DND-41 (cell line): ENCODE data around the gene SLC12A8.

Experiments
- CTCF ChIP-seq: IDR thresholded peaks from 2 replicates; pipeline ENCODE4 v1.5.1; 2012; ENCODE audit warnings: borderline replicate concordance, low read length, moderate library complexity, mild to moderate bottlenecking; ENCODE audit not compliant: poor library complexity, severe bottlenecking; ENCODE audit errors: extremely low read depth
- EZH2 ChIP-seq: IDR thresholded peaks from 3 replicates; pipeline ENCODE4 v1.6.1; 2012; ENCODE audit warnings: borderline replicate concordance, low read depth, mild to moderate bottlenecking, moderate library complexity, low read length, inconsistent platforms; ENCODE audit not compliant: severe bottlenecking

- TF ChIP-seq CTCF (no peak), EZH2 (no peak)
Observed at GRCh38 chr3:125039131-125040100, 173.1 kb downstream of the SLC12A8 start.
